Activated naive CD8-positive, alpha-beta T cell treated with anti-CD3 and anti-CD28 coated beads for 36 hours (primary cell): ENCODE results near the gene SYCN. TPM values are rescaled to one million over a fixed set of nuclear protein-coding genes. Genes with fewer than 3 reads are reported as not detected.

ENCODE experiments used
- DNase-seq: peaks from one replicate; pipeline ENCODE4 v3.0.0; 2021
- H3K27ac Mint-ChIP-seq: one replicate; pipeline ENCODE4 v1.8.0; 2022; ENCODE audit warnings: mild to moderate bottlenecking, moderate library complexity, mixed read lengths
- H3K27me3 Mint-ChIP-seq: one replicate; pipeline ENCODE4 v1.8.0; 2022; ENCODE audit warnings: mild to moderate bottlenecking, mixed read lengths
- H3K36me3 Mint-ChIP-seq: one replicate; pipeline ENCODE4 v1.8.0; 2021; ENCODE audit warnings: mild to moderate bottlenecking, mixed read lengths
- H3K4me1 Mint-ChIP-seq: one replicate; pipeline ENCODE4 v1.8.0; 2021; ENCODE audit warnings: mixed read lengths
- H3K4me3 Mint-ChIP-seq: one replicate; pipeline ENCODE4 v1.8.0; 2022; ENCODE audit warnings: mild to moderate bottlenecking, moderate library complexity, mixed read lengths
- H3K9me3 Mint-ChIP-seq: one replicate; pipeline ENCODE4 v1.8.0; 2022; ENCODE audit warnings: mixed read lengths
- total RNA-seq, 2 experiments: library from RNA; stranded (reverse); gene quantifications; one replicate each; pipeline ENCODE4 v1.2.3, GENCODE V29; 2021

Gene SYCN
- total RNA-seq, 2 experiments from 2014 or later: not detected

GRCh38 chr19:39173502-39173991 lies 30.5 kb downstream of the SYCN start:
- Mint-ChIP-seq H3K4me1 (no peaks in the 10 kb centered on the region), H3K9me3 (no peaks in the 10 kb centered on the region), H3K4me3 (no peak overlapping the region), H3K27ac (no peak overlapping the region), H3K27me3 (no peaks in the 10 kb centered on the region), H3K36me3 (no peaks in the 10 kb centered on the region)
- DNase-seq: no peak

- no peaks in the 10 kb centered on the region for H3K4me1 Mint-ChIP-seq
- no peaks in the 10 kb centered on the region for H3K36me3 Mint-ChIP-seq
- H3K9me3 Mint-ChIP-seq: no peaks in the 10 kb centered on the region
- DNase-seq: no peak
- no peak overlapping the region for H3K4me3 Mint-ChIP-seq
- H3K27me3 Mint-ChIP-seq: no peaks in the 10 kb centered on the region
- H3K27ac Mint-ChIP-seq: no peak overlapping the region
Measured at GRCh38 chr19:39172700-39173501, 31.2 kb downstream of the SYCN start.

GRCh38 chr19:39171479-39172465 lies 32.3 kb downstream of the SYCN start:
- Mint-ChIP-seq H3K9me3 (no peaks in the 10 kb centered on the region), H3K4me3 (no peak overlapping the region), H3K27me3 (no peaks in the 10 kb centered on the region), H3K4me1 (no peaks in the 10 kb centered on the region), H3K27ac (no peak overlapping the region), H3K36me3 (no peaks in the 10 kb centered on the region)
- DNase-seq: no peak

GRCh38 chr19:39170386-39171231 lies 33.5 kb downstream of the SYCN start:
- Mint-ChIP-seq H3K36me3 (no peaks in the 10 kb centered on the region), H3K9me3 (no peaks in the 10 kb centered on the region), H3K4me1 (no peaks in the 10 kb centered on the region), H3K4me3 (no peak overlapping the region), H3K27ac (no peak overlapping the region), H3K27me3 (no peaks in the 10 kb centered on the region)
- DNase-seq: no peak

GRCh38 chr19:39169143-39169810 lies 34.8 kb downstream of the SYCN start:
- no peaks in the 10 kb centered on the region for H3K9me3 Mint-ChIP-seq
- H3K4me1 Mint-ChIP-seq: no peaks in the 10 kb centered on the region
- DNase-seq: no peak
- H3K27me3 Mint-ChIP-seq: no peaks in the 10 kb centered on the region
- H3K27ac Mint-ChIP-seq: no peak overlapping the region
- H3K36me3 Mint-ChIP-seq: no peaks in the 10 kb centered on the region
- no peak overlapping the region for H3K4me3 Mint-ChIP-seq

GRCh38 chr19:39168258-39169142 lies 35.6 kb downstream of the SYCN start:
- Mint-ChIP-seq H3K27me3 (no peaks in the 10 kb centered on the region), H3K4me3 (no peak overlapping the region), H3K36me3 (no peaks in the 10 kb centered on the region), H3K9me3 (no peaks in the 10 kb centered on the region), H3K4me1 (no peaks in the 10 kb centered on the region), H3K27ac (no peak overlapping the region)
- DNase-seq: no peak

GRCh38 chr19:39167461-39168257 lies 36.4 kb downstream of the SYCN start:
- Mint-ChIP-seq H3K36me3 (no peaks in the 10 kb centered on the region), H3K27ac (no peak overlapping the region), H3K27me3 (no peaks in the 10 kb centered on the region), H3K4me1 (peaks cover 7% of the 10 kb centered on the region), H3K9me3 (no peaks in the 10 kb centered on the region), H3K4me3 (no peak overlapping the region)
- no peak for DNase-seq

GRCh38 chr19:39166571-39167391 lies 37.3 kb downstream of the SYCN start:
- DNase-seq: no peak
- Mint-ChIP-seq H3K4me1 (peaks cover 9% of the 10 kb centered on the region), H3K36me3 (no peaks in the 10 kb centered on the region), H3K9me3 (no peaks in the 10 kb centered on the region), H3K4me3 (no peak overlapping the region), H3K27ac (no peak overlapping the region), H3K27me3 (no peaks in the 10 kb centered on the region)

GRCh38 chr19:39165857-39166256 lies 38.2 kb downstream of the SYCN start:
- no peak for DNase-seq
- Mint-ChIP-seq H3K4me3 (no peak overlapping the region), H3K27ac (no peak overlapping the region), H3K9me3 (no peaks in the 10 kb centered on the region), H3K27me3 (no peaks in the 10 kb centered on the region), H3K36me3 (no peaks in the 10 kb centered on the region), H3K4me1 (peaks cover 9% of the 10 kb centered on the region)

- H3K27me3 Mint-ChIP-seq: no peaks in the 10 kb centered on the region
- no peak overlapping the region for H3K27ac Mint-ChIP-seq
- no peaks in the 10 kb centered on the region for H3K9me3 Mint-ChIP-seq
- H3K36me3 Mint-ChIP-seq: no peaks in the 10 kb centered on the region
- no peak for DNase-seq
- no peak overlapping the region for H3K4me3 Mint-ChIP-seq
- H3K4me1 Mint-ChIP-seq: peaks cover 15% of the 10 kb centered on the region
Measured at GRCh38 chr19:39164289-39164688, 39.8 kb downstream of the SYCN start.

GRCh38 chr19:39163621-39164020 lies 40.4 kb downstream of the SYCN start:
- no peaks in the 10 kb centered on the region for H3K36me3 Mint-ChIP-seq
- H3K27me3 Mint-ChIP-seq: no peaks in the 10 kb centered on the region
- peaks cover 15% of the 10 kb centered on the region for H3K4me1 Mint-ChIP-seq
- no peak overlapping the region for H3K4me3 Mint-ChIP-seq
- DNase-seq: no peak
- H3K9me3 Mint-ChIP-seq: no peaks in the 10 kb centered on the region
- H3K27ac Mint-ChIP-seq: no peak overlapping the region

GRCh38 chr19:39162441-39163043 lies 41.5 kb downstream of the SYCN start:
- no peak overlapping the region for H3K27ac Mint-ChIP-seq

More at GRCh38 chr19:39162441-39163043, 41.5 kb downstream of the SYCN start:
- H3K9me3 Mint-ChIP-seq: no peaks in the 10 kb centered on the region
- DNase-seq: no peak
- H3K4me1 Mint-ChIP-seq: peaks cover 18% of the 10 kb centered on the region
- no peak overlapping the region for H3K4me3 Mint-ChIP-seq
- no peaks in the 10 kb centered on the region for H3K36me3 Mint-ChIP-seq
- no peaks in the 10 kb centered on the region for H3K27me3 Mint-ChIP-seq
